ENCODE measurements around the gene BROX.

Gene BROX

GRCh38 chr1:222777977-222778376, 65.6 kb downstream of the BROX start:
- no peak for DNase-seq

GRCh38 chr1:222781251-222781650, 68.9 kb downstream of the BROX start:
- no peak for DNase-seq

- DNase-seq: no peak
These were observed 70.7 kb downstream of the BROX start for GRCh38 chr1:222783051-222783450.

GRCh38 chr1:222784371-222784770, 72.0 kb downstream of the BROX start:
- DNase-seq: no peak
